ENCODE data around the gene U2AF1L4.
"Not testable (repeated sequence)": the region's sequence is repeated elsewhere in the genome, so short reads cannot be mapped to it uniquely, and the experiment has no call there.

DNA sequence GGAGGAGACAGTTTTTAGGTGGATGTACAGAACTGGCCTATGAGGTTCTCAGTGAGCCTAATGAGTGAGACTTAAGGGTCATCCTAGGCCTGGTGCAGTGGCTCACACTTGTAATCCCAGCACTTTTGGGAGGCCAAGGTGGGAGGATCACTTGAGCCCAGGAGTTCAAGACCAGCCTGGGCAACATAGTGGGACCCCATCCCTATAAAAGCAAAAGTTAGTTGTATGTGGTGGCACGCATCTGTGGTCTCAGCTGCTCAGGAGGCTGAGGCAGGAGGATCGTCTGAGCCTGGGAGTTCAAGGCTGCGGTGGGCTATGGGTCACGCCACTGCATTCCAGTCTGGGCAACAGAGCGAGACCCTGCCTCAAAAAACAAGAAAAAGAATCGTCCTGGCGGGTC, 21.1 kb downstream of the U2AF1L4 start:
- TF ChIP-seq, protein P1, sequence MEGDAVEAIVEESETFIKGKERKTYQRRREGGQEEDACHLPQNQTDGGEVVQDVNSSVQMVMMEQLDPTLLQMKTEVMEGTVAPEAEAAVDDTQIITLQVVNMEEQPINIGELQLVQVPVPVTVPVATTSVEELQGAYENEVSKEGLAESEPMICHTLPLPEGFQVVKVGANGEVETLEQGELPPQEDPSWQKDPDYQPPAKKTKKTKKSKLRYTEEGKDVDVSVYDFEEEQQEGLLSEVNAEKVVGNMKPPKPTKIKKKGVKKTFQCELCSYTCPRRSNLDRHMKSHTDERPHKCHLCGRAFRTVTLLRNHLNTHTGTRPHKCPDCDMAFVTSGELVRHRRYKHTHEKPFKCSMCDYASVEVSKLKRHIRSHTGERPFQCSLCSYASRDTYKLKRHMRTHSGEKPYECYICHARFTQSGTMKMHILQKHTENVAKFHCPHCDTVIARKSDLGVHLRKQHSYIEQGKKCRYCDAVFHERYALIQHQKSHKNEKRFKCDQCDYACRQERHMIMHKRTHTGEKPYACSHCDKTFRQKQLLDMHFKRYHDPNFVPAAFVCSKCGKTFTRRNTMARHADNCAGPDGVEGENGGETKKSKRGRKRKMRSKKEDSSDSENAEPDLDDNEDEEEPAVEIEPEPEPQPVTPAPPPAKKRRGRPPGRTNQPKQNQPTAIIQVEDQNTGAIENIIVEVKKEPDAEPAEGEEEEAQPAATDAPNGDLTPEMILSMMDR (IDR thresholded peaks at IDR 0.05), result not testable (repeated sequence)
- not testable (repeated sequence) for TF ChIP-seq POLR2A (IDR thresholded peaks at IDR 0.05)

Data from body of pancreas (tissue), 4 donors.